ENCODE data around the gene SEMA3F.

The SEMA3F gene

GRCh38 chr3:50132421-50133282 is 22.5 kb upstream of the SEMA3F start:
- no peak for DNase-seq (ENCODE audit: extremely low read depth in 1 of 2, low read depth in 1 of 2)

GRCh38 chr3:50133283-50133615 is 21.9 kb upstream of the SEMA3F start:
- no peak for DNase-seq (ENCODE audit: extremely low read depth in 1 of 2, low read depth in 1 of 2)

GRCh38 chr3:50134367-50134766 is 20.8 kb upstream of the SEMA3F start:
- no peak for DNase-seq (ENCODE audit: extremely low read depth in 1 of 2, low read depth in 1 of 2)

DNA sequence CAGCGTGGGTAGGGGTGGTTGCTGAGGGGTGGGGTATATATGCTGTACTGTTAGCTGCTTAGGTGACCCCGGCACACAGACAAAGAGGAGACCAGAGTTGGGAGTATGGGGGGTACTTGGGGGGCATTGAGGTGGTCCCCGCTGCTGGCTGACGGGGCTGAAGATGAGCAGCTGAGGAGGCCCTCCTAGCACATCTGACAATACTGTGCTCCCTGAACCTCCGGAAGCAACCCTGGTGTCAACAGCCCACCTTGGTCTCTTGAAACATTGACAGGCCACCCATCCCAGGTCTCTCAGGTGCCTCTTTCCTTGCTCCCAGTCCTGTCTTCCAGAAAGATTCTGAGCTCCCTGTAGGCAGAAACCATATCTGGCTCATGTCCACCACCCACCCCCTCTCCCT is 19.2 kb upstream of the SEMA3F start:
- no peak for DNase-seq (ENCODE audit: extremely low read depth in 1 of 2, low read depth in 1 of 2)

- no peak for DNase-seq (ENCODE audit: extremely low read depth in 1 of 2, low read depth in 1 of 2)
Observed at GRCh38 chr3:50136714-50137405, 18.3 kb upstream of the SEMA3F start.

DNA sequence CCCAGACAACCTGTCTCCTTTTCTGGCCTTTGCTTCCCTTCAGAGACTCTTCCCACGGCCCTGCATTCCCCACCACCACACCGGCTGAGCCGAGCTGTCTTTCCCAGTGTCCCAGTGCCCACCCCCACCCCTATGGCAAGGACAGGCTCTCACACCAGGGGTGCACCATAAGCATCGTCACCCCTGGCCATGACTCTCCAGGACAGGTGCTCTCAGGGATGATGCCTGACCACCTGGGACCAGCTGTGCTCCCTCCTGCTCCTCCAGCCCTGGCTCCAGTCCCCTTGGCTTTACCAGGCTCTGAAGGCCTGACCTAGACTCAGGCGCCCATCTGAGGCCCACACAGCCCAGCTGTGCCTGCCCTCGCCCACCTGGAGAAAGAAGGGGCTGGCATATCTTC is 17.6 kb upstream of the SEMA3F start:
- DNase-seq (ENCODE audit: extremely low read depth in 1 of 2, low read depth in 1 of 2): no peak

DNA sequence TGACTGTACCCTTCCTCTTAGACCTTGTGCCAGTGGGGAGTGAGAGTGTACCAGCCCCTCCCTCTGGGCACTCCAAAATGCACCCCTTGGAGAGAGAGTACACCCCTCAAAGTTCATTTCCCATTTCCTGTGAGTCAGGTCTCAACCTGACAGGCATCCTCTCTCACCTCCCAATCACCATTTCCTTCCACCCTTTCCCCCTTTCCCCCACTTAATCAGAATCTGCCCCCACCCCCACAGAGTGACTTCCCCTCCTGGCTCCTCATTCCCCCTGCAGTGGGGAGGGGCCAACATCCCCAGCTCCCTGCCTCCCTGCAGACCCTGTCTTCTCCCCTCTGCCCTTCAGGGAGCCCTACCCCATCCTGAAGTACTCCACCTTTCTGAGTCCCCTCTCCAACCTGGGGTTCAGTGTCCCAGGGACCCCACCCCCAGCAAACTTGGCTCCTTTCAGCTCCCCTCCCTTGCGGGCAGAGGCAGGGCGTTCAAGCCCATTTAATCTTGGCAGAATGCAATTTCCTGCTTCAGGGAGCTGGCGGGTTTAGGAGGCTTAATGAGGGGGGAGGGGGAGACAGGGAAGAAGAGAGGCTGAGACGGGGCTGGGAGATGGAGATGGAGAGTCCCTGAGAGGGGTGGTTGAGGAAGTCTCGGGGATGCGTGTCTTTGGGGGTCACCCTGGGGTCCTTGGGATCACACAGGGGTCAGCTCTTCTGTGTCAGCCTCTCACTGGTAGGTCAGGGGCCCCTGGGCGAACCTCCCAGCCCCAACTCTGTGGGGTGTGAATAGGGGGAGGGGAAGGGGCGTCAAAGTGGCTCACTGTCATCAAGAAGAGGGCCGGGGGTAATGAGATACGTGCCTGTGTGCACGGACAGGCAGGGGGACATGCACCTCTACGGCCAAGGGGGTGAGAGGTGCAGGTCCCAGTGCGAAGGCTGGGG is 16.6 kb upstream of the SEMA3F start:
- DNase-seq (ENCODE audit: extremely low read depth in 1 of 2, low read depth in 1 of 2): no peak

DNA sequence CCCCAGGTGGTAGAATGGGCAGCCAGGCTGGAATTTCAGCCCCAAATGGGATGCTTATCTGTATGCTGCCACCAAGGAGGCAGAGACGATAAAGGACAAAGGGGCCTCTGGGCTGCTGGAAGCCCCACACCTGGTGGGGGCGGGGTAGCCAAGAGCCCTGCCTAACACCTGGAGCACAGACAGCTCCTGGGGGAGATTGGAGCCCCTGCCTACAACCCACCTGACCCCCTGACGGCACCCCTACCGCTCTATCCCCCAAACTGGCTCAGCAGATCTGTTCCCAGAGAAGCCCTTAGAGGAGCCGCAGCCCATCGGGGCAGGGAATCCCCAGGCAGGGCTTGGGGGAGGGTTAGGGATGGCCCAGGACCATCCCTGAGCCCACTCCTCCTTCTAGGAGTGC is 15.8 kb upstream of the SEMA3F start:
- DNase-seq (ENCODE audit: extremely low read depth in 1 of 2, low read depth in 1 of 2): no peak

- DNase-seq (ENCODE audit: extremely low read depth in 1 of 2, low read depth in 1 of 2): no peak
Observed at GRCh38 chr3:50139718-50140423, 15.3 kb upstream of the SEMA3F start.

DNA sequence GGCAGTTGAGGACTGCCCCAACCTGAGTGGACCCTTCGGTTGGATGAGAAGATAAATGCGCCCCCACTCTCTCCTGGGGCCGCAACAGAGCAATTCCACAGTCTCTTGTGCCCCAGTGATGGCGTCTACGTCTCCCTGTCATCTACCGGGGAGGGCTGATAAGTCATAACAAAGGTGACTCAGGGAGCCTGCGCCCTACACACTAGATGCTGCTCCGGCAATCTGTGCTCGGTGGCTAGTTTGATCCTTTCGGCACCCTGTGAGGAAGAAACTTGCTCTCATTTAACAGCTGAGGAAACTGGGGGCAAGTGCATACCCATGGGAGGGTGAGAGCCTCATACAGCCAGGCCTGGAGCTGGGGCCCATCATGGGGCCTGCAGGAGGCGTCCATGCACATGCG is 14.1 kb upstream of the SEMA3F start:
- DNase-seq (ENCODE audit: extremely low read depth in 1 of 2, low read depth in 1 of 2): no peak

GRCh38 chr3:50146316-50146901 is 8.7 kb upstream of the SEMA3F start:
- DNase-seq (ENCODE audit: extremely low read depth in 1 of 2, low read depth in 1 of 2): no peak

GRCh38 chr3:50147016-50147415 is 8.1 kb upstream of the SEMA3F start:
- no peak for DNase-seq (ENCODE audit: extremely low read depth in 1 of 2, low read depth in 1 of 2)

GRCh38 chr3:50147447-50147846 is 7.7 kb upstream of the SEMA3F start:
- DNase-seq (ENCODE audit: extremely low read depth in 1 of 2, low read depth in 1 of 2): no peak

- DNase-seq (ENCODE audit: extremely low read depth in 1 of 2, low read depth in 1 of 2): no peak
Observed at GRCh38 chr3:50147861-50148260, 7.3 kb upstream of the SEMA3F start.

GRCh38 chr3:50150404-50150750 is 4.7 kb upstream of the SEMA3F start:
- DNase-seq (ENCODE audit: extremely low read depth in 1 of 2, low read depth in 1 of 2): no peak

- DNase-seq (ENCODE audit: extremely low read depth in 1 of 2, low read depth in 1 of 2): no peak
Observed at GRCh38 chr3:50150863-50151686, 4.0 kb upstream of the SEMA3F start.

GRCh38 chr3:50151728-50152127 is 3.4 kb upstream of the SEMA3F start:
- DNase-seq (ENCODE audit: extremely low read depth in 1 of 2, low read depth in 1 of 2): no peak

DNA sequence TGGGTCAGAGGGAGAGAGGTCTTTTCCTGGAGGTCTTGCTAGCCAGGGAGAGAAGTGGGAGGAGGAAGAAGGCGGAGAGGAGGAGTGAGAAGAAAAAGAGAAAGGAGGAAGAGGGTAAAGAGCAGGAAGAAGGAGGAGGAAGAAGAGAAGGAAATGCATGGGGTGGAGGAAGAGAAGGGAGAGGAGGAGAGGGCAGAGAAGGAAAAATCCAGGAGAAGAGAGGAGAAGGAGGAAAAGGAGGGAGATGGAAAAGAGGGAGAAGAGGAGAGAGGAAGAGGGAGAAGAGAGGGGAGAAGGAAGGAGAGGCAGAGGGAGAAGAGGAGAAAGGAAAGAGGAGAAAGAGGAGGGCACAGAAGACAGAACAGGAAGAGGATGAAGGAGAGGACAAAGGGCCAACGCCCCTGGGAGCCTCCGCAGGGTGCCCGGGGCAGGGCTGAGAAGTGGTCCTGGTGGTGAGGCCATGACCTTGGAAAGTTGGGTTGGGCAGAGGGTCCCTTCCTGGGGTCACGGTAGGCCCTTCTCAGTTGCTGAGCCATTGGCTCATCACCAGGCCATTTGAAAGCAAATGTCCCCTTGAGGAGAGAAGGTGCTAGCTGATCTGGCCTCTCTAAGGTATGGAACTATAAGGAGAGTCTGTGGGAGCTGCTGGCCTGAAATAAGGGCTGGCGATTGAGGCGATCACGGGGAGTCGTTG is 1.2 kb upstream of the SEMA3F start:
- no peak for DNase-seq (ENCODE audit: extremely low read depth in 1 of 2, low read depth in 1 of 2)

- DNase-seq (ENCODE audit: extremely low read depth in 1 of 2, low read depth in 1 of 2): no peak
Observed at GRCh38 chr3:50154476-50154839, 666 bp upstream of the SEMA3F start.

Data from activated CD8-positive, alpha-beta memory T cell treated with anti-CD3 and anti-CD28 coated beads for 1 hour (primary cell).